ENCODE measurements around the gene MPI.

The MPI gene

DNA sequence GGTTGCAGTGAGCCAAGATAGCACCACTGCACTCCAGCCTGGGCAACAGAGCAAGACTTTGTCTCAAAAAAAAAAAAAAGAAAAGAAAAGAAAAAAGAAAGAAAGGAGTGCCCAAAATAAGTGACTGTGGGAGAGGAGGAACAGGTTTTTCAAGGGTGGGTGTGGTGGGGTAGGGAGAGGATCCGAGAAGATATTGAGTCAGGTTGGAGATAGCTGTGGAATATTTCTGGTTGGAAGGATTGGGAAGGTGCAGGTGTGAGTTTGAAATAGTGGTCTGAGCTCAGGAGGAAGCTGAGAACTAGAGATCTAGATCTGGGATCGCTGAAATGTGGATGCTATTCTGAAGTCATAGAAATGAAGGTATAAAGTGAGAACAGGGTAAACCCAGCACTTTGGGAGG is 24.5 kb upstream of the MPI start:
- no peak overlapping the region for H3K27ac ChIP-seq
- TF ChIP-seq, protein P1, sequence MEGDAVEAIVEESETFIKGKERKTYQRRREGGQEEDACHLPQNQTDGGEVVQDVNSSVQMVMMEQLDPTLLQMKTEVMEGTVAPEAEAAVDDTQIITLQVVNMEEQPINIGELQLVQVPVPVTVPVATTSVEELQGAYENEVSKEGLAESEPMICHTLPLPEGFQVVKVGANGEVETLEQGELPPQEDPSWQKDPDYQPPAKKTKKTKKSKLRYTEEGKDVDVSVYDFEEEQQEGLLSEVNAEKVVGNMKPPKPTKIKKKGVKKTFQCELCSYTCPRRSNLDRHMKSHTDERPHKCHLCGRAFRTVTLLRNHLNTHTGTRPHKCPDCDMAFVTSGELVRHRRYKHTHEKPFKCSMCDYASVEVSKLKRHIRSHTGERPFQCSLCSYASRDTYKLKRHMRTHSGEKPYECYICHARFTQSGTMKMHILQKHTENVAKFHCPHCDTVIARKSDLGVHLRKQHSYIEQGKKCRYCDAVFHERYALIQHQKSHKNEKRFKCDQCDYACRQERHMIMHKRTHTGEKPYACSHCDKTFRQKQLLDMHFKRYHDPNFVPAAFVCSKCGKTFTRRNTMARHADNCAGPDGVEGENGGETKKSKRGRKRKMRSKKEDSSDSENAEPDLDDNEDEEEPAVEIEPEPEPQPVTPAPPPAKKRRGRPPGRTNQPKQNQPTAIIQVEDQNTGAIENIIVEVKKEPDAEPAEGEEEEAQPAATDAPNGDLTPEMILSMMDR (conservative IDR thresholded peaks at IDR 0.05) = no peak

DNA sequence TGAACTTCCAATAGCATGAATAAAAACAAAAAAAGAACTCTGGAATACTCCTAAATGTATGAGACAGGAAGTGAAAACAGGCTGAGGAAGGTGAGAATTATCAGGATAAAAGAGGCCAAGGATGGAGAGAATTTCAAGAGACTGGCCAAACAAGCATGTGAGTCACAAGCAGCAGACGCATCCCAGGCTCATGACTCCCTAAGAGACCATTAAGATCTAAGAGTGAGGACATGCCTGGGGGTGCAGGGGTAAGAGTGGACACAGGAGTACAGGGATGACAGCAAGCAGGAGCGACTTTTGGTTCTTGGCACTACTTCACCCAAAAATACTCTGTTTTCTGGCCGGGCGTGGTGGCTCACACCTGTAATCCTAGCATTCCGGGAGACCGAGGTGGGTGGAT is 23.8 kb upstream of the MPI start:
- TF ChIP-seq, protein P1 (conservative IDR thresholded peaks at IDR 0.05) = no peak
- H3K27ac ChIP-seq = no peak overlapping the region

DNA sequence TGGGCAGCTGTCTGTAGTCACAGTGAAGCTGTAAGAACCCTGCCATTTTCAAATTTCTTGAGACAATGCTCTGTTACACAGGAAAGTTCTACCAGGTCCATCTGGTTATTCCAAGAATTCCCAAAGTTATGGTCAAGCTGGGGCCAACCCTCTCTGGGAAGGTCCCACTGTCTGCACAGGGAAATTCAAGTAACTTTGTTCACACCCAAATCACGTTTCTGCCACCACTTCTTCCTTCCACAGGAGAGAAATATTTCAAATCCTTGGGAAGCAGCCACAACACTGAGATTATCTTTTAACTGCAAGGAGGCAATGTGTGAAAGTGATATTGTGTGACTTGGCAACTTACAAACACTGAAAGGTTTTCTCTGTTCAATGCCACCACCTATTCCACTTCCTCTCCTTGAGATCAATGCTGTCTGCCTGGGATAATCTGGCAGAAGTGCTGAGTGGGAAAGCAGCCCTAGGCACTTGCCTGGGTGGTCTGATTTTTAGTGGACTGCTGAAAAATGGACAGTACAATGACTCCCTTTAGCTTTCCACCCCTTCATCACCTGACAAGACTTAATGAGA is 22.3 kb upstream of the MPI start:
- TF ChIP-seq, protein P1 (conservative IDR thresholded peaks at IDR 0.05) = no peak
- H3K27ac ChIP-seq = no peak overlapping the region

DNA sequence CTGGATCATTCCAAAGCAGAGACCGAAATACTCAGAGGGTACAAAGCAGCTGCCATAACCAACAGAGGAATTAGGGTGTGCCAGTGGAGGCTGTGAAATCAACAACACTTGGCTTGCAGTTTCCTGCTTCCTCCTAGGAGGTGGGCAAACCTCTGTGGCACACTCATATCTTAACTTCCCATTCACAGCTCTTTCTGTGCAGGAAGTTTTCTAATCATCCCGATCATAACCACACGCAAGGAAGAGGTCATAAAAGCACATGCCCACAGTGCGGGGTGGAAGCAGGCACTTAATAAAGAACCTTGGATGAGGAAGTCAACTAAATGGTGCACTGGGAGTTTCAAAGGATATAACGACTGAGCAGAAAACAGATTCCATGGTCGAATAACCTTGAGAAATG is 21.8 kb upstream of the MPI start:
- TF ChIP-seq, protein P1 (conservative IDR thresholded peaks at IDR 0.05) = no peak
- no peak overlapping the region for H3K27ac ChIP-seq

DNA sequence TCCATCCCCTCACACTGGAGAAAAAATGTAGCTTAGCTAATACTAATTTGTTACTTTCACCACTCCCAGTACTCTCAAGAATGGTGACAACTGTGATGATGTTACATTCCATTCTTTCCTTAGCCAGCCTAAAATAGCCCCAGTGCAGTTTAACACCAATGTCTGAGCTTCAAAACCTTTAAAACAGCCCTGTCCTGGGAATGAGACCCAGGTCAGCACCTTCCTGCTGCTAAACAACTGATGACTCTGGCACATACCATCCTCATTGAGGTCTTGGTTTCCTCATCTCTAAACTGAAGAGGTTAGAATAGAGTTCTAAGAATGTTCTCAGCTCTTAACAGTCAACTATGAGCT is 20.5 kb upstream of the MPI start:
- H3K27ac ChIP-seq = no peak overlapping the region
- TF ChIP-seq, protein P1 (conservative IDR thresholded peaks at IDR 0.05) = no peak

DNA sequence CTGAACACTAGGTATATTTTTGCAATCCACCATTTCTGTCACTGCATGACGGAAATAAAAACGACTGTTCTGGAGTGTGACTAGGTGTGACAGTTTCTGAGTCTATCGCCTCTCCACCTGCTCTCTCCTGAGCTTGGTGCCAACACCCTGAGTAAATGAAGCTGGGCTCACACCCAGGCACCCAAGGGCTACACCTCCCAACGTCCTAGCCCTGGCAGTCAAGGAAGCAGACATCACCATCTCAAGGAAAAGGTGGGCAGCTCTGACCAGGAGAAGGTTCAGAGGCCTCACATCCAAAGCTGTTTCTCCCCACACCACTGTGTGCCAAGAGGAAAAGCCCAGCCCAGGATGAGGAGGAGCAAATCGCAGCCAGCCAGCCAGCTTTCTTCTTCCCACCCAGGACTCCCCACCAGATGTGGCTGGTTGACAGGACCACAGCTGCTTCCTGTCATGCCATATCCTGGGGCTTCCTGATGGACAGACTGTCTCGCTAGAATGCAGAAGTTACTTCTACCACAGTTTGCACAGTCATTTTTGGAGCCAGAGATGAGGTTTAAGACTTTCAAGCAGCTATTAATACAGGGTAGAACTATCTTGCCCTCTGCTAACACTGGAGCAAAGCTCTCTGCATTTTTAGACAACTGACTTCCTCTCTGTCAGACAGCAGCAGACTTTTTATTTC is 20.0 kb upstream of the MPI start:
- TF ChIP-seq, protein P1 (conservative IDR thresholded peaks at IDR 0.05) = no peak
- H3K27ac ChIP-seq = 0 out of 2 replicates have a peak overlapping the region, but pooled peaks have one; percentile 14

DNA sequence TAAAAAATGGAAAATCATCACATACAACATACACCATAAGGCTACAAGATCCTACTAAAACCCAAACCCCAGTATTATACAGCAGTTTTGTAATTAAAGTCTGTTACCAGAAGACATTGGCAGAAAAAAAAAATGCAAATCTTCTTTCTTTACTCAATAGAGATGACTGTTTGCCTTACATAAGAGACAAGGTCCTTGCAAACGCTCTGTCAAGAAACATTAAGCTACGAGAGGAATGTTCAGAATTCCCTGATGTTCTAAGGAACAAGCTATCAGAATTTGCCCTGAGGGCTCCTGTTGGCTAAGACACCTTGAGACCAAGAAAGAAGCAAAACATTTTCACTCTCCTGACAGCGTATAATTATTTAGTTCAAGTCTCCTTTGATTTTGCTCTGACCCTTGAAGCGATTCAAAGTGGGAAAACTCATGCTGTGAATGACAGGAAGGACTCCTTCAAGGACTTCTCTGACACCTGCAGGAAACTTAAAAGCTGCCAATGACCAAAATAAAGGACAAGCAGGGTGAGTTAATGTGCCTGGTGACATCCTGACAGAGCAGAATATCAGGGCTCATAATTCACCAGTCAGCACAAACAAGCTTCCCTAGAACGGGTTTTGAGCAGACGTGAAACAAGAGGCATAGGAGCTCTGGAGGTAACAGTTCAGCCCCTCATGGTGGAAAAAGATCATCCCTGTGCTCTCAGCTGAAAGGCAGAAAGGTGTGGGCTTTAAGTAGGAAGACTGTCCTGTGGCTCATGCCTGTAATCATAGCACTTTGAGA is 19.2 kb upstream of the MPI start:
- peak overlapping the region; percentile 14; the same call in 1 of the 2 replicates for H3K27ac ChIP-seq
- TF ChIP-seq, protein P1 (conservative IDR thresholded peaks at IDR 0.05) = no peak
